ENCODE measurements around the gene CBLN2. TPM values are rescaled to one million over a fixed set of nuclear protein-coding genes. Genes with fewer than 3 reads are reported as not detected.

CBLN2 gene
- total RNA-seq = 0.05 and 0.17 TPM in 2 replicates

DNA sequence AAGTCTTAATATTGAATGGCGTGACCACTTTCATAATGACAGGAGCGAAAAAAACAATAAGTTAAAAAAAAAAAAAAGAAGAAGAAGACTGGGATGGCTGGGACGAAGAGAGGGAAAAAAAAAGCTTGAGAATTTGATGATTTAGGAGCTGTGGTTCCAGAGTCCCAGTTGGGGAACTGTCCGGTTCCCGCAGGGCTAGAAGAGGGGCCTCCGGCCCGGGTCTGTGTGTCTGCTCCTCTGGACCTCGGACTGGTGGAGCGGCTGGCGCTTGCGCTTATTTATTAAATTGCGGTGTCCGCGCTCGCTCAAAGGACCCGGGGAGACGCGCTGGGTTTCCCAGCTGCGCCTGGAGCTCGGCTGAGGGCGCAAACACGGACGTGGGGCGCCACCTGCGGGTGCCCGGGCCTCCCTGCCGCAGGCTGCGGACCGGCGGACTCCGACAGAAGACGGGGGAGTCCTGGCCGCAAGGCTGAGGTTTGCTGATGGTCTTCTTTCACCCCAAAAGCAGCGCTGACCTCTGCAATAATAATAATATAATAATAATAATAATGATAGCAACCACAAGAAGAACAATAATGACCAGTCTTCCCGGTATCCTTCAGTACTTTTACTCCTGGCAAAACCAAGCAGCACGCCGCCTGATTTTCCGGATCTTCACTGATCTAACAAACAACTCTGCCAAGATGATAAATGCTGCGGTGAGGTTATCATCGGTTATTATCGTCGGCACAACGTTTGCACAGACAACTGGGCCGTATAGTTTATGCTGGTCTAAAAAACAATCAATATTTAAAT lies at the start of gene CBLN2:
Gene CBLN2 (minus strand): TSS at position 251 of the 795 bp plus-strand sequence. CDS start 2,182 bp downstream, outside the sequence.
- peak; percentile 7 for DNase-seq (ENCODE audit: low read depth)

DNA sequence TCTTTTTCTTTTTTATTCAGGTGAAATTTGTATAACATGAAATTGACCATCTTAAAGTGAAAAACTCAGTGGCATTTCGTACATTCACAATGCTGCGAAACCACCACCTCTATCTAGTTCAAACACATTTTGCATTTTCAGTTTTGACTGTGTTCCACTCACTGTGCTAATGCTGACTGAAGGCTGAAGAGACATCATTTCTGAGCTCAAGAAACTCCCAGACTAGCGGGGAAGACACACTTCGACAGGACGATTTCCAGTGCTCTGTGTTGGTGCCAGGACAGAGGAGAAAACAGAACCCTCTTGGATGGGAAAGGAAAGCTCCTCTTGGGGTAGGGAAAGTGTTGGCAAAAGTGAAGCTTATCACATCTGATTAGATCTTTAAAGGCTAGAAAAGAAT lies 44.2 kb upstream of the CBLN2 start:
- DNase-seq (ENCODE audit: low read depth) = no peak

DNA sequence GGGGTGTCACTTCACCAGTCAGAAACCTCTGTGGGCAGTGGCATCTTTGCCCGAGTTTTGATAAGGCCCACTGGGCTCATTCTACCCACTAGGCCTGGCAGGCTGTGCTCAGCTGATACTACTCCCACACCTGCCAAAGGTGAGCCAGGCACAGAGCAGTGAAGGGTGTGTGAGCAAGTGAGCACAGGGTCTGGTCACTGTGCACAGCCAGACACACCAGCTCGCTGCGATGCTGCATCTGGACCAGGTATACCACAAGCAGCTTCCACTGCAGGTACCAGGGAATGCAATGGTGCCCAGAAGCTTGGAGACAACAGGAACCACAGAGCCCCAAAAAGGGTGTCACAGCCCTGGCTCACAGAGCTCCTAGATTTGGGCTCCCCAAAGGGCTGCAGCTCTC lies 40.6 kb upstream of the CBLN2 start:
- DNase-seq (ENCODE audit: low read depth) = no peak

DNA sequence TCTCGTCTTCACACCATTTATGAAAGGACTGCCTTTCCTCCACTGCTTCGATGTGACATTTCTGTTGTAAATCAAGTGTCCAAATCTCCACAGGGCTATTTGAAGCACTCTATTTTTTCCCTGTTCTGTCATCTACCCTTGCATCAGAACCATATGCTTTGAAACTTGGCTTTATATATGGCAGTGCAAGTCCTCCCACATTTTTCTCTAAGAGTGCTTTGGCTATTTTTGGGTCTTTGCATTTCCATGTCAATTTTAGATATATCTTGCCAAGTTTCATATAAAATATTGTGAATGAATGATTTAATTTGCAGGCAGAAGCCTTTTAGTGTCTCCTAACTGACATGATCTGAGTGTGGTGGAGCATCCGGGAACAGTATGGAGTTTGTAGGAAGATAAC lies 37.8 kb upstream of the CBLN2 start:
- DNase-seq (ENCODE audit: low read depth) = no peak

DNA sequence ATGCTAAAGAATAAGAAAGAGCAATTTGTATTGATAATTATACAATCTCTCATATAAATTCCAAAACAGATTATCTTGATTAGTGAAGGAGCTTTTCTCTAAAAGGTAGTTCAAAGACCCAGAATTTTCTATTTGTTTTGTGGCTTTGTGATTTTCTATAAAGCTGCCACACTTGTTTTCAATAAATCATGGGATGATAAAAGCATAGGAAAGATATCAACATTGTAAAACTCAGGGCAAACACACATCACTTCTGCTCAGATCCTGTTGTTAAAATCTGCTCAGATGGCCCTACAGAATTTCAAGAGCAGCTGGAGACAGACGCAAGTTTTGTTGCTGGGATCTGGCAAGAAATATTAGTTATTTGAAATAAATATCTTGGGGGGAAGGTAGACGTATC lies 28.8 kb upstream of the CBLN2 start:
- no peak for DNase-seq (ENCODE audit: low read depth)

DNA sequence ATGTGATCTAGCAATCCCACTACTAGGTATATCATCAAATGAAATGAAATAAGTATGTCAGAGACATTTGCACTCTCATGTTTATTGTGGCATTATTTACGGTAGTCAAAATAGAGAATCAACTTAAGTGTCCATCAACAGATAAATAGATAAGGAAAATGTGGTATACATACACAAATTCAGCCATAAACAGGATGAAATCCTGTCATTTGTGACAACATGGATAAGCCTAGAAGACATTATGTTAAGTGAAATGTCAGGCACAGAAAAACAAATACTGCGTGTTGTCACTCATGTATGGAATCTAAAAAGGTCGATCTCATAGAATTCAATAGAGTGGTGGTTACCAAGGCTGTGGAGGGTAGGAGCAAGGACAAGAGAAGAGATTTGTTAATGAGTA lies 22.1 kb upstream of the CBLN2 start:
- no peak for DNase-seq (ENCODE audit: low read depth)

DNA sequence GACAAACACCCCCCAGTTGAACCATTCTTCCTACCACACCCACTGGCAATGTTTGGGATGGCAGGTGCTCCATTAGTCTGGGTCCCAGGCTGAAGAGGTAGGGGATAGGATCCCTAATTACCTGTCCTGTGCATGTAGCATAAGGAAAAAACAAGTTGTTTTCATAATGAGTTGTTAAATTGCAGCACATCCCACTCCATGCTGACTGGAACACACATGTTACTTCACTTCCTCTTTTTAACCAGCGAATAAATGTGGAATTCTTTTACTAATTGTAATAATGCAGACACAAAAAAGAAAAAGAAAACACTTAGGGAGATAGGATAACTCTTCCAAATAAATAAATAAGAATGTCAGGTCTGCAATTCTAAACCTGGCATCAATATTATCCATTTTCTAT lies 11.8 kb upstream of the CBLN2 start:
- DNase-seq (ENCODE audit: low read depth) = no peak

DNA sequence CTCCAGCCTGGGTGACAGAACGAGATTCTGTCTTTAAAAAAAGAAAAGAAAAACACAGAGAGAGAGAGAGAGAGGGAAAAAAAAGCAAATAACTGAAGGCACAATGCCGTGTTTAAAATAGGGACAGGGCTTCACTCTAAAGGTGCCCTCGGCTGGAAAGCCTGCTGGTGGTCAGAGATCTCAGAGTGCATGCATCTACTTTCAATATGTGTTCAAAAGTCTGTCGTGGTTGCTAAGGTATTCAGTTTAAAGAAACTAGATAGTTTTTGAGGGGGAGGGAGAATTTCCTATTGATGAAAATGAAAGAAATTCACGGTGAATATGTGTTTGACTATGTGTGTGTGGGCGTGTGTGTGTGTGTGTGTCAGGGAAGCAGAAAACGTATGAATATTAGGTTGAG lies 11.0 kb upstream of the CBLN2 start:
- no peak for DNase-seq (ENCODE audit: low read depth)

DNA sequence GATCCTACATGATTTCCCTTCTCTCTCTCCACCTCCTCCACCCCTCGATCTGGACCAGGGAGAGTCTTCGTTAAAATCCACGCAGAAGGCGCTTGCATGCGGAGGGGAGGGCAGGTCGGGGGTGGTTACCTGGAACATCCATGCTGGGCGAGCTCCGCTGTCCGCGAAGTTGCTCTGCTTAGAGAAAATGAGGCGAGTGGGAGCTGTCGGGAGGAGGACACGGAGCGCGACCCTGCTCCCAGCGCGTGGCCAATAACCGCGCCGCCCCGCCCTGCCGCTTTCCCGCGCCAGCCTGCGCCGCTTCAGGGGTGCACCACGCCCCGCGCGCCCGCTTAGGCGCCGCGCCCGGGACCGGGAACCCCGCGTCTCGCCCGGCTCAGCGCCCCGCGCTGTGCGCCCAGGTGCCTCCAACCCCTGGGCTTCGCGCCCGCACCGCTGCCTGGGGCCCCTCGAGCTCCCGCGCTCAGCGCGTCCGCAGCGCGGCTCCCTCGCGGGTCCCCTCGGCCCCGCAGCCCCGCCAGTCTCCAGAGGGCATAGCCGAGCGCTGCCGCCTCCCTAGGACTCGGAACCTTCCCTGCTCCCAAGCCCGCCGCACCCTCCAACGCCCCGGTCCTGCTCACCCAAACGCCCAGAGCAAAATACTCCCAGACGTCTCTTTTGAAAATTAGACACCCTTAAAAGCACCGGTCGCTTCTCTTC lies 636 bp downstream of the CBLN2 start:
- DNase-seq (ENCODE audit: low read depth) = no peak

DNA sequence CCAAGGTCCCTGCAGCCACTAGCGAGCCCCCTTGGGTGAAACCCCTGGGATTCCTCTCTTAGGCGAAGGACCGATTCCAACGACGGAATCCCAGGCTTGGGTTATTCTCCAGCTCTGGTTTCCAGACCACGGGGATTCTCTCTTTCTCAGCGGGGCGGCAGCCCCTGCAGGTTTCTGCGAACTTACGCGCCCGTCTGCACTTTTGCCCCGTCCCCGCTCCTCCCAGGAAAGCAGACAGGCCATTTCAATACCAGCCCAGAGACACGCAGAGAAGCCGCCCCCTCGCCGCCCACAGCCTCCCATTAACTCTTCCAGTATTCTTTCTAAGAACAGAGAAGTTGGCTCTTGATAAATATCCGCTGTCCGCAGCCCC lies 1.2 kb downstream of the CBLN2 start:
- no peak for DNase-seq (ENCODE audit: low read depth)

DNA sequence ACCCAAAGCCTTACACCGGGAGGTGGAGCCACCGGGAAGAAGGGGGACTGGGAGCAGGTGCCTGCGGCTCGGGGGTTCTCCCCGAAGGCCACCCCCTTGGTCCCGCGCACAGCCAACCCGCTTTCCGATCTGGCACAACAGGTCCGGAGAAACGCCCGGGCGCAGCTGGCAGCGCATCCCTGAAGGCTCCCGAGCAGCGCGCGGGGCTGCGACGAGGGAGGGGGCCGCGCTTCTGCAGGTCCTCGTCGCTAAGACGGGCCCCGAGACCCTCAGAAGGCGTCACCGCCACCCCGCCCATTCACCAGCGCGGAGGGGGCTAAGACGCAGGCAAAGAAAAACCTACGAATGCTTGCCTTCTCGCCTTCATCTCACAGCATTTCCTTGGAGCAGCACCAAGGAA lies 1.8 kb downstream of the CBLN2 start:
- DNase-seq (ENCODE audit: low read depth) = no peak

DNA sequence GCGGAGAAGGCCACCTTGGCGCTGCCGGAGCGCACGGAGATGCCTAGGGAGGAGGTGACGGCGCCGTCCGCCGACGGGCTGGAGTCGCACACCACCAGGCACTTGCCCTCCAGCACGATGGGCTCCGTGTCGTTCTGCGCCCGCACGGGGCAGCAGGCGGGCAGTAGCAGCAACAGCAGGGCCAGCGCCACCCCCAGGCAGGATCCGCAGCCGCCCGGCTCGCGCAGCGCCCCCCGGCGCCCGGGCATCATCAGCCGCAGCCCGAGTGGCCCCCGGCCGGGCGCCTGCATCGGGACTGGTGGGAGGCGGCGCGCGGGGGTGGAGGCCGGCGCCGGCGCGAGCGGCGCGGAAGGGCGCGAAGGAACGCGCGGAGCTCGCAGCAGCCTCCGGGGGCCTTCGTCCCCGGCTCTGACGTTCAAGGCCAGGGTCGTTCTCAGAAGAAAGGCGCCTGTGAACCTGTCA lies 2.2 kb downstream of the CBLN2 start:
- DNase-seq (ENCODE audit: low read depth) = no peak

DNA sequence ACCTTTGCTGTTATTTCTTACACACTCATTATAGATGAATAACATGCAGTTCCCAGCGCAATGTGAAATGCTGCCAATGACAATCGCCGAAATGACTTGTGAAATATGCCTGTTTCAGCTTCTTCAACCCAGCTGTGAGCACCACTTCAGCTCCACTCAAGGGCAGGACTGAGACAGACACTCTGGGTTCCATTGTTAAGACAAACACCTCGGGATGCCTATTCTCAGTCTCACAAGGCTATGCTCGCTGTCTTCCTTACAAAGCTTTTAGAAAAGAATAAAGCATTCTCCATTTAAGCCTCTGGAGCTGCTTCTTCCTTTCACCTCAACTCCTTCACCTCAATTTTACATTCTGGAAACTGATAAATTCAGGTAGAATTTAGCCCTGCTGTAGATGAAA lies 4.2 kb downstream of the CBLN2 start:
- no peak for DNase-seq (ENCODE audit: low read depth)

DNA sequence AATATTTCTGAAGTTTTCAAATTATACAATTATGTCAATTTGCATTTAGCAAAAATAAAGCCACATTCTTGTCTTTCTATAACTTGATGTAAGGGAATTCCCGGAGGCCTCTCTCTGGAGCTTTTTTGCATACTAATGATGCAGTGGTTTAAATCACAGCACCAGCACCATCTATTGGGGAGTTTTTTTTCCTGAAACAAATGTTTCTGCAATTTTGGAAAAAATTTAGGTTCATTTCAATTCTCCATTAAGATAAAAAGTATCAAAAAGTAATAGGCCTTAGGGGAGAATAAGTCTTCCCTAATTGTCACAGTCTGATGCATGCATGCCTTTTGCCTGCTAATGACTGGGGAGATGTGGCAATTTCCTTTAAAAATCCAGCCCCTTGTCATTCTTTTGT lies 13.5 kb downstream of the CBLN2 start:
- DNase-seq (ENCODE audit: low read depth) = peak; percentile 9

DNA sequence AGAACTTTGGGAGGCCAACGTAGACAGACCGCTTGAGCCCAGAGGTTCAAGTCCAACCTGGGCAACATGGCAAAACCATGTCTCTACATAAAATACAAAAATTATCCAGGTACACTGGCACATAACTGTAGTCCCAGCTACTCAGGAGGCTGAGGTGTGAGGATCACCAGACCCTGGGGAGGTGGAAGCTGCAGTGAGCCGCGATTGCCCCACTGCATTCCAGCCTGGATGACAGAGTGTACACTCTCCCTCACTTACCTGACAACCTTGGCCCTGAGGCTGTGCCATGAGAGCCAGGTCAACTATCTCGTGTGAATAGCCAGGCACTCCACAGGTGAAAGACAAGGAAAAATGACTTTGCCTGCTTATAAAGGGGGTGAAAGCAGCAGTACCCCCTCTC lies 39.3 kb downstream of the CBLN2 start:
- DNase-seq (ENCODE audit: low read depth) = no peak

DNA sequence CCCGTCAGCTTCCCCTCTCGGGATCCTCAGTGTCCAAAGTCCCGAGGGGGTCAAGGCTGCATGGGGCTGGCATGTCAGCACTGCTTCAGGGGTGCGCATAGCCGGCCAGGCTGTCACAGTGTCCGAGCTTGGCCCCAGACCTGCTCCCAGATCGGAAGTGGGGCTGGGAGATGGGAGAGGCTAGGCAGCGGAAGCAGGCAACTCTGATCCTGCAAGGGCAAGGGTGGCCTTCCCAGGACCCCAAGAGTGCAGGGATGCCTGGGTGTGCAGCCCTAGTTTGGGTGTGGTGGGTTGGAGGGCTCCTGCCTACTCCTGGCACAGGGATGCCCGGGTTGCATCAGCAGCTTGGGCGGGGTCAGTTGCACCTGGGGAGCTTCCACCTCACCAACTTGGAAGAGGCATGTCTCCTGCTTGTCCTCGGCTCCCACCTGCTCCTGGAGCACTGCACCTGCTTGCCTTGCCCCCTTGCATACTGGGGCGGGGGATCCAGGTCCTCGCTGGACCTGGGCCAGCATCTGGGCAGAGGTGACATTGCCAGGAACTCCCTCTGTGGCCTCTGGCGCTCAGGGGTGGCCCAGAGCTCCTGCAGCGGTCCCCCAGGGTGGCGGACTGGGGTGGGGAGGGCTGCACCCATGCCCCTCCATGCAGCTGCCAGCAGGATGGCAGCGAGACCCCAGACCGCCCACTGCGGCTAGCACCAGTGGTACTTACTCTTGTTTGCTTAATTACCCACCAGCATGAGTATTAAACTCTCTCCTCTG lies 41.3 kb downstream of the CBLN2 start:
- DNase-seq (ENCODE audit: low read depth) = no peak

DNA sequence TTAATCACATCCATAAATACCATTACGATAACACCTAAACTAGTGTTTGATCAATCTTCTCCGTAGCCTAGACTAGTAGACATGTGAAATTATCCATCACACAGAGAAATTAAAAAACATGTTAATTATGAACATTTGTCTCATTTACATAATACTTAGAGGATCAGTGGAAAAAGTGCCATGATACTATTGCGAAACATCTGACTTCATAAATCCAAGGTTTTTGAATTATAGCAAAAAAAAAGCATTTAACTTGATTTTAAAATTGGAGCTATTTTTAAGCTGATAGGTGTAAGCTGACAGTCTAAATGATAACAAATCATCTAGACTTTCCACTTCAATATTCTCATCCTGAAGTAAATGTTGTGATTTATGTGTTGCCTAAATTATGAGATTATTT lies 51.6 kb downstream of the CBLN2 start:
- DNase-seq (ENCODE audit: low read depth) = no peak
